HepG2 (cell line): ENCODE results near the gene TOB2. TPM values are rescaled to one million over a fixed set of nuclear protein-coding genes. Genes with fewer than 3 reads are reported as not detected.

Source experiments
- ATF1 ChIP-seq: IDR thresholded peaks from 2 replicates; pipeline ENCODE4 v1.6.1; 2016; ENCODE audit warnings: mild to moderate bottlenecking, control low read depth
- CCDC6 ChIP-seq: sonication (generic); formaldehyde crosslinking; IDR thresholded peaks from 2 replicates; pipeline ENCODE4 v1.8.1; 2022; ENCODE audit warnings: mild to moderate bottlenecking, missing genetic modification reagents, moderate library complexity
- CHCHD3 ChIP-seq: sonication (generic); formaldehyde crosslinking; IDR thresholded peaks from 2 replicates; pipeline ENCODE4 v1.8.0; 2022; ENCODE audit warnings: mild to moderate bottlenecking, missing genetic modification reagents, moderate library complexity
- EED ChIP-seq: sonication (generic); formaldehyde crosslinking; IDR thresholded peaks from 2 replicates; pipeline ENCODE4 v1.5.0; 2020; ENCODE audit warnings: mild to moderate bottlenecking, missing genetic modification reagents
- FOXK1 ChIP-seq: sonication (generic); formaldehyde crosslinking; IDR thresholded peaks from 2 replicates; pipeline ENCODE4 v1.4.0; 2020; ENCODE audit warnings: low read depth, missing genetic modification reagents, borderline replicate concordance
- FOXP1 ChIP-seq, 2 experiments: fragments of 450-650 bp in 1 of 2; IDR thresholded peaks; 2 replicates each; pipeline ENCODE4 v1.6.1; 2017 to 2018; ENCODE audit warnings: antibody characterized with exemption in 1 of 2
- GABPA ChIP-seq, 2 experiments: IDR thresholded peaks; 2 replicates each; pipeline ENCODE4 v1.6.1; 2011 to 2016; ENCODE audit warnings: low read depth in 2 of 2, low read length in 1 of 2, missing biosample characterization in 1 of 2, missing genetic modification characterization in 1 of 2
- HCFC1 ChIP-seq: fragments of 150-350 bp; IDR thresholded peaks from 2 replicates; pipeline ENCODE4 v1.6.1; 2014; ENCODE audit warnings: low read depth, low read length
- MED8 ChIP-seq: sonication (generic); formaldehyde crosslinking; IDR thresholded peaks from 2 replicates; pipeline ENCODE4 v1.8.1; 2023; ENCODE audit warnings: mild to moderate bottlenecking, missing genetic modification reagents; ENCODE audit not compliant: insufficient replicate concordance
- MLX ChIP-seq: IDR thresholded peaks from 2 replicates; pipeline ENCODE4 v1.6.1; 2016
- MTF1 ChIP-seq: sonication (generic); formaldehyde crosslinking; IDR thresholded peaks from 2 replicates; pipeline ENCODE4 v1.5.0; 2020; ENCODE audit warnings: missing genetic modification reagents
- NFIC ChIP-seq: IDR thresholded peaks from 2 replicates; pipeline ENCODE4 v1.6.1; 2012; ENCODE audit warnings: mild to moderate bottlenecking, low read length, inconsistent platforms
- PLRG1 ChIP-seq: fragments of 450-650 bp; conservative IDR thresholded peaks from 2 replicates; pipeline ENCODE4 v1.6.1; 2016
- POLR2AphosphoS5 ChIP-seq: IDR thresholded peaks from 2 replicates; pipeline ENCODE4 v1.6.1; 2012; ENCODE audit warnings: low read depth, low read length
- RARG ChIP-seq: sonication (generic); formaldehyde crosslinking; IDR thresholded peaks from 2 replicates; pipeline ENCODE4 v1.4.0; 2020; ENCODE audit warnings: low read depth, mild to moderate bottlenecking, missing genetic modification reagents
- RBM39 ChIP-seq: fragments of 200-400 bp; formaldehyde crosslinking; IDR thresholded peaks from one replicate; pipeline ENCODE4 v1.6.1; 2018; ENCODE audit warnings: antibody characterized with exemption, mild to moderate bottlenecking, low read depth, low read length; ENCODE audit not compliant: poor library complexity, severe bottlenecking
- SKI ChIP-seq: fragments of 450-650 bp; IDR thresholded peaks from one replicate; pipeline ENCODE4 v1.6.1; 2018; ENCODE audit warnings: mild to moderate bottlenecking; ENCODE audit not compliant: partially characterized antibody
- TARDBP ChIP-seq: sonication (generic); formaldehyde crosslinking; IDR thresholded peaks from 2 replicates; pipeline ENCODE4 v1.8.0; 2022; ENCODE audit warnings: mild to moderate bottlenecking, missing genetic modification reagents
- ZNF274 ChIP-seq: sonication (generic); formaldehyde crosslinking; IDR thresholded peaks from 2 replicates; pipeline ENCODE4 v1.5.1; 2020; ENCODE audit warnings: mild to moderate bottlenecking, missing genetic modification reagents
- ZNF292 ChIP-seq: sonication (generic); formaldehyde crosslinking; IDR thresholded peaks from 2 replicates; pipeline ENCODE4 v1.8.1; 2022; ENCODE audit warnings: mild to moderate bottlenecking, low read depth, missing genetic modification reagents, borderline replicate concordance
- ZNF3 ChIP-seq: IDR thresholded peaks from 2 replicates; pipeline ENCODE4 v1.7.0; 2017; ENCODE audit warnings: inconsistent platforms
- ZNF556 ChIP-seq: sonication (generic); formaldehyde crosslinking; IDR thresholded peaks from 2 replicates; pipeline ENCODE4 v1.4.0; 2020; ENCODE audit warnings: mild to moderate bottlenecking, missing genetic modification reagents, borderline replicate concordance
- ZNF558 ChIP-seq: sonication (generic); formaldehyde crosslinking; IDR thresholded peaks from 2 replicates; pipeline ENCODE4 v1.9.0; 2022; ENCODE audit warnings: mild to moderate bottlenecking, missing genetic modification reagents, borderline replicate concordance
- ZNF737 ChIP-seq: sonication (generic); formaldehyde crosslinking; IDR thresholded peaks from 2 replicates; pipeline ENCODE4 v1.5.0; 2020; ENCODE audit warnings: missing genetic modification reagents, mild to moderate bottlenecking, borderline replicate concordance
- polyA plus RNA-seq, 8 experiments: library from polyadenylated mRNA; depleted of rRNA in 3 of 8; stranded (reverse) in 7 of 8; unstranded in 1 of 8; fragments of >200 nt; fragmentation: Illumina TruSeq in 4 of 8; extraction: Trizol in 4 of 8; gene quantifications; 2 replicates each; pipeline versions ENCODE4 v1.2.1 to v1.2.3, GENCODE V29; 2011 to 2016; ENCODE audit warnings: low read depth in 4 of 8, missing spikeins in 1 of 8, mixed read lengths in 1 of 8; ENCODE audit not compliant: insufficient read depth in 1 of 8
- total RNA-seq, 5 experiments: library from RNA; depleted of rRNA; stranded (reverse); fragments of >200 nt; fragmentation: Illumina TruSeq; extraction: Trizol; gene quantifications; 2 replicates each; pipeline ENCODE4 v1.2.3, GENCODE V29; 2016; ENCODE audit warnings: low read depth in 1 of 5
- TF ChIP-seq, protein P1 (sequence below): sonication (generic); formaldehyde crosslinking; IDR thresholded peaks from 2 replicates; pipeline ENCODE4 v1.5.0; 2020; ENCODE audit warnings: missing genetic modification reagents

The TOB2 gene
- total and polyA plus RNA-seq, 2 of the 13 experiments (the other 11 are each of a cell fraction or from before 2014, with no cell fraction given), result 12.2 to 13.7 TPM

DNA sequence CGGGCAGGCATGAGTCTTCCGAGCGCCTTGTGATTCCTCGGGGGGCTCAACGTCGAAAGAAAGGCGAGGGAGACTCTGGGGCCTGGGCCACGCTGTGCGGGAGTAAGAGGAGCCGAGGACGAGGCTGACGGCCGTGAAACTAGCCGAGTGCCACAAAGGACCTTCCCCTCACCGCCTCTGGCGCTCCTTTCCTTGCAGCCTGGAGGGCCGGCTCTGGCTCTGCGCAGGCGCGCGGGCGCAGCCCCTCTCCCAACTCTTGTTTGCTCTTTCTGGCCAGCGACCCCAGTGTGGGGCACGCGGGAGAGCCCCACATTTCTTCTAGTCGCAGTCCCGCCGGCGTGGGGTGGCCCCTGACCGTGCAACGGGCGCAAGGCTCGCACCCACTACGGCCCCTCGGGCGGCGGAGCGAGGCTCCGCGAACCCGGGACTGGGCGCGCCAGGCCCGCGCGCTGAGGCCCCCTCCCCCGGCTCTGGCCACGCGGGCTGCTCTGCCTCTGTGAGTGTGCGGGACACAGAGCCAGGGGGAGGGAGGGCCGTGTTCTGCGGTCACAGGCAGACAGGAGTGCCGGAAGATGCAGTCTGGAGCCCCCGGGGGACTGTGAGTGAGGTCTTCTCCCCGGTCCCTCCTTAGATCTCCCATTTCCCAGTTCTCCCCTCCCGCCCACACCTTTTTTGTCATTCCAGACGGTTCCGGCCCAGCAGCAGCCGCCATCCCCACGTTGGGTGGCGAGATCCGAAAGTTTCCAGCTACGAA, 1.0 kb upstream of the TOB2 start (continued):
- TF ChIP-seq ZNF292 (no peak), HCFC1 (no peak), ZNF558 (CRISPR knock-in tag) (no peak; the same call in 1 of the 2 replicates), ZNF3 (CRISPR knock-in tag) (no peak), ZNF737 (CRISPR knock-in tag) (0 out of 2 replicates have a peak, but pooled peaks have one; percentile 53), FOXK1 (CRISPR knock-in tag) (no peak), PLRG1 (no peak), MED8 (no peak), GABPA (IDR thresholded peaks at IDR 0.05; ENCODE audit: low read depth, low read length) (no peak), GABPA (CRISPR knock-in tag; IDR thresholded peaks at IDR 0.05; ENCODE audit: low read depth) (no peak), POLR2AphosphoS5 (peak; percentile 51; the same call in 1 of the 2 replicates), CHCHD3 (CRISPR knock-in tag) (0 out of 2 replicates have a peak, but pooled peaks have one; percentile 3), RBM39 (peak; percentile 85), CCDC6 (CRISPR knock-in tag) (0 out of 2 replicates have a peak, but pooled peaks have one; percentile 82), ZNF274 (CRISPR knock-in tag) (no peak), MLX (CRISPR knock-in tag) (no peak), MTF1 (no peak), EED (CRISPR knock-in tag) (no peak), ATF1 (CRISPR knock-in tag) (no peak), SKI (no peak), NFIC (no peak; the same call in 1 of the 2 replicates), TARDBP (no peak), FOXP1 (IDR thresholded peaks at IDR 0.05) (no peak), FOXP1 (CRISPR knock-in tag; IDR thresholded peaks at IDR 0.05) (no peak), RARG (CRISPR knock-in tag) (no peak), ZNF556 (CRISPR knock-in tag) (no peak)
- TF ChIP-seq, protein P1, sequence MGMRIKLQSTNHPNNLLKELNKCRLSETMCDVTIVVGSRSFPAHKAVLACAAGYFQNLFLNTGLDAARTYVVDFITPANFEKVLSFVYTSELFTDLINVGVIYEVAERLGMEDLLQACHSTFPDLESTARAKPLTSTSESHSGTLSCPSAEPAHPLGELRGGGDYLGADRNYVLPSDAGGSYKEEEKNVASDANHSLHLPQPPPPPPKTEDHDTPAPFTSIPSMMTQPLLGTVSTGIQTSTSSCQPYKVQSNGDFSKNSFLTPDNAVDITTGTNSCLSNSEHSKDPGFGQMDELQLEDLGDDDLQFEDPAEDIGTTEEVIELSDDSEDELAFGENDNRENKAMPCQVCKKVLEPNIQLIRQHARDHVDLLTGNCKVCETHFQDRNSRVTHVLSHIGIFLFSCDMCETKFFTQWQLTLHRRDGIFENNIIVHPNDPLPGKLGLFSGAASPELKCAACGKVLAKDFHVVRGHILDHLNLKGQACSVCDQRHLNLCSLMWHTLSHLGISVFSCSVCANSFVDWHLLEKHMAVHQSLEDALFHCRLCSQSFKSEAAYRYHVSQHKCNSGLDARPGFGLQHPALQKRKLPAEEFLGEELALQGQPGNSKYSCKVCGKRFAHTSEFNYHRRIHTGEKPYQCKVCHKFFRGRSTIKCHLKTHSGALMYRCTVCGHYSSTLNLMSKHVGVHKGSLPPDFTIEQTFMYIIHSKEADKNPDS (CRISPR knock-in tag), result no peak
